Right ventricle myocardium inferior (tissue), 1 donor: ENCODE results near the gene CLRN3. TPM values are rescaled to one million over a fixed set of nuclear protein-coding genes. Genes with fewer than 3 reads are reported as not detected.

Experiments
- ATAC-seq: fragments of 200-7000 bp; cut with Tn5 transposase; one replicate; pipeline ENCODE4 v1.9.1; 2020; ENCODE audit warnings: mild to moderate bottlenecking, moderate library complexity
- DNase-seq: peaks from one replicate; pipeline ENCODE4 v3.0.0; 2021; ENCODE audit errors: missing footprints
- intact Hi-C: fragments of 100-400 bp; cut with DNase I; formaldehyde crosslinking; loops from one replicate; pipeline ENCODE4 v1.11.0; 2022
- total RNA-seq: library from RNA; stranded (reverse); fragmentation: NEBNext Ultra II Directional; extraction: Animal tissue kit (Norgen Biotek cat#: 25700); gene quantifications from one replicate; pipeline ENCODE4 v1.2.1, GENCODE V29; 2021
- donor health status: DM: no; HTN: yes; CAD: no; lungs with severe emphysema.

Gene CLRN3
- total RNA-seq, 1 donor from 2014 or later: not detected

DNA sequence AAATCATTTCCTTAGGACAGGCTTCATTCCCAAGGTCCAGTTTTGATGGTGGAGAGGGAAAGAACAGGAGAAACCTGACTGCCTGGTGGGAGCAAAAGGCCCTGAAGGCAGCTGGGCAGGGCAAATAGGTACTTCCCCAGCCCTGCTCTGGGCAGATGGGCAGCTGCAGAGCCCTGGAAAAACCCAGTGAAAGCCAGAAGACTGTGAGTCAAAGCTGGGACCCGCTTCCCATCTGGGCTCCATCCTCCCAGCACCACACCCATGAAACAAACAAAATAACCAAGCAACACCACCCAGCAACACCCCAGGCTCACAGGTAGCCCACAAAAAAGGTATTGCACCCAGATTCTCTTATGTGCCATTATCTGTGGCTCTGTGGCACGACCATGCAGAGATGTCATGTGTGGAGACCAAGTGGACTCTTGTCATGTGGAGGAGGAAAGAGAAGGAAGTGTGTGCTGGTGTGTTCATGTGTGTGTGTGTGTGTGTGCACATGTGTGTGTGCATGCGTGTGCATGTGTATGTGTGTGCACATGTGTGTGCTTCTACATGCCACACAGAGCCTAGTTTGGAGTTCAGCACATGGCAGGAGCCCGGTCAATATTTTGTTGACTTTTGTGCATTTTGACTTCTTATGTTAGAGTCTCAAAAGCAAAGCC, 9.8 kb downstream of the CLRN3 start:
- intact Hi-C loops: no loop called here
- no peak for ATAC-seq
- no peak for DNase-seq

DNA sequence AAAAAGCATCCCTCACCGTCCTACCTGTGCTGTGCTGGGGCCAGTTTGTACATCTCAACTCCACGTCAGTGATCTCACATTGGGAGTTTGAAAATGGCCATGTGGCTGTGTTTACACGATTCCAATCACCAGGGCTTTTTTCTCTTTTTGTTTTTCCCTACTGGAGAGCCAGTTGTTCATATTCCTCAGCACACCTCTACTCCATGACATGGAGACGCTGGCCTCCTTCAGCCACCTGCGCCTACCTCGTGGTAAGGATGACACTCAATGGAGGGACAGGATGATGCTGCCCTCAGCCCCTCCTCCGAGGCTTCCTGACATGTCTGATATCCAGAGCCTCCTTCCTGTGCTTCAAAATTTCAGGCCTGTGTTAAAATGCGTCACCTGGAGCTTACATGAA, 10.3 kb downstream of the CLRN3 start:
- intact Hi-C loops: no loop called here

DNA sequence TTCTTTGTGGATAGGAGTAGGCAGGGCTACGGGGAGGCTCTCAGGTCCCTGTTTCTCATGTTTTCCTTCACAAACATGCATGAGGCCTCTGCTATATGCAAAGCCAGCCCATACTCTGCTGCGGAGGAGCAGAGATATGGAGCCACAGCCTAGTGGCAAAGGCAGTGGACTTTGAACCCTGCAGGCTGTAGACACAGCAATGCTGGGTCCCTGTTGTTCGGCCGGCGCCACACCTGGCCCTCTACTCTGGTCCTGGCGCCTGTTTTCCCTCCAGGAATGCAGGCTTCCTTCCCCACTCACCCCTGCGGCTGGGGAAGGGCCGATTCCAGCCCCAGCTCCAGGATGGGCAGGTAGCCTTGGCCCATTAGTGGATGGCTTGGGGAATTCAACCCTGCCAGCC, 11.5 kb downstream of the CLRN3 start:
- DNase-seq: no peak
- intact Hi-C loops: no loop called here
- no peak for ATAC-seq

More for the DNA sequence above, 10.3 kb downstream of the CLRN3 start:
- ATAC-seq (no peak), DNase-seq (no peak)

DNA sequence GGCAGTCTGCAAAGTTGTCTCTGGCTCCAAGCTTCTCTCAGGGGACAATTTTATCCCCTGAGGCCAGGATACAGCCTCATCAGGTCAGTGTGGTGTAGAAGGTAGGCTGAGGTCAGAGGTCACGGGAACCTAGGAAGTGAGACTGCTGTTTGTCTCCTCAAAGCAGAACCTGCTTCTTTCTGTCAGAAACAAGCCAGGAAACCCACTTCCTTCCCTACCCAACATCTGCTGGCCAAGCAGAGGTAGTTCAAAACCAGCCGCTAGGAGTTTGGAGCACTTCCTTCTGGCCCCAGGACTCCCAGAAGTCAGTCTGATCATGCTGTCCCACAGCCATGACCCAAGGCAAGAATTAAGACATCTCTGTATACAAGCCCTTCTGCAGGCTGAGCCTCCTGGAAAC, 12.2 kb downstream of the CLRN3 start:
- peak; percentile 67 for ATAC-seq
- no peak for DNase-seq
- intact Hi-C loops: no loop called here

DNA sequence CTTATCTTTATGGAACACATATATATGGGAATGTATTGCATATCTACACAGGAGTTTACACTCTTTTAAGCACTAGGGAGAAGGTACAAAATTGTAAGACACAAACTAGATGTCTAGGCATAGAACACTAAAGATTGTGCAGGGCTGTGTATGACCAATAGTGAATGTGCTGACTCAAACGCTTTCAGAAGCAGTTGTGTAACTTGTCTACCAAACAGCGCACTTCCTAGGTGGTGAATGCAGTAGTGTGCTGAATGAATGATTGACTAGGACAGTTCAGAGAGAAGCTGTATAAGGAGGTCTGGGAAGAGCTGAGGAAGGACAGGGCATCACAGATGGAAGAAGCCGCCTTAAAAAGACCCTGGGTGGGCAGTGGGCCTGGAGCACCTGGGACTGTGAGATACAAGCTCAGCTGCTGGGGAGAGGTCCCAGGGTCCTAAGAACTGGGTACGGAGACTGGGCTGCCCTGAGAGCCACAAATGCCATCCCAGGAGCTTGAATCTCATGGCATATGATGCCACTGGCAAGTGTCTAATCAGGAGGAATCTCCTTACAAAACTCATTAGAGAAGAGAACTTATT, 14.2 kb downstream of the CLRN3 start:
- DNase-seq (no peak), ATAC-seq (no peak)
- intact Hi-C loops: no loop called here

DNA sequence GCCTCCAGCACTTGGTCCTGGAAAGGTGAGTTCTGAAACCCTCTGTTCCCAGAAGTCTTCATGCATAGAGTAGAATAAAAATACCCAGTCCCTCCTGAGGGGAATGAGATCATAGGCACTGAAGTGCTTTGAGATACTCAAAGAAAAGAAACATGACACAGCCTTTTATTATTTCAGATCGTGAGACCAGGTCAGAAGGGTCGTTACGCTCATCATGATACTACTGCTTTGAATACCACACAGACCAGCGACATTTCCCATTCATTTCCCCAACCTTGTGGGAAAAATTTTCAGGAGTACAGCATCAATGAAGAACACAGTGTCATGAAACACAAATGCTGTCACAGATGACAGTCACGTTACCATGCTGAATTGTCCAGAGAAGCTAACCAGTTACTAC, 15.0 kb downstream of the CLRN3 start:
- intact Hi-C loops: no loop called here
- DNase-seq (no peak), ATAC-seq (no peak)

DNA sequence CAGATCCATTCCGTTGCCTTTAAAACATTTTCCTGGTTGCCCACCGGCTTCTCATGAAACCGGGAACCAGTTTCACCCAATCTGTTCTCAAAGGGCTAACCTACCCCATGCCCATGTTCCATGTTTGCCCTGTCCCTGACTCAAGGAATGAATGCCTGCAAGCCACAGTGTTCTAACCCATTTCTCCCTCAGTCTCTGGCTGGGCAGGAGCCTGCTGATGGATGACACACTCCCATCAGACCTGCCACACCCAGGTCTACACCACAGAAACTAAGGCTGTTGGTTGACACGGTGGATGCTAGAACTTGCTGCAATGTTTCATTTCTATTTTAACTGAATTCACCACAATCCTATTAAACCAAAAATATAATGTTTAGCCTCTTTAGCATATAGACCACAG, 15.6 kb downstream of the CLRN3 start:
- intact Hi-C loops: no loop called here
- DNase-seq (no peak), ATAC-seq (no peak)

DNA sequence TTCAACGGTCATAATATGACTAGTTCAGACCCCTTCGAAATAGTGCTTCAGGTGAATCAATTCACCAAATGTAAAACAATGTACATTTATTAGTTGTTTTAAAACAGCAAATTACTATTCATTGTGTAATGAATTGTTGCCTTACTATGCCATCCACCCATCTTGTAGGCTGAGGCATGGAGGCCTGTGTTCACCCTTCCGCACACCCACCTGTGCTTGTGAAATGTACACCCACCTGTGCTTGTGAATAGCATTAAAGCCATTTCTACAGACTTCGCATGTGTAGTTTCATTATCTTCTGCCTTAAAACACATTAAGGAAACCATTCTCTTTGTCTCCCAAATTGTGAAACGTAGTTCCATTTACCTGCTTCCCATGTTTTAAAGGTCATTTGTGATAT, 16.8 kb downstream of the CLRN3 start:
- DNase-seq: no peak
- ATAC-seq: no peak
- intact Hi-C loops: no loop called here

DNA sequence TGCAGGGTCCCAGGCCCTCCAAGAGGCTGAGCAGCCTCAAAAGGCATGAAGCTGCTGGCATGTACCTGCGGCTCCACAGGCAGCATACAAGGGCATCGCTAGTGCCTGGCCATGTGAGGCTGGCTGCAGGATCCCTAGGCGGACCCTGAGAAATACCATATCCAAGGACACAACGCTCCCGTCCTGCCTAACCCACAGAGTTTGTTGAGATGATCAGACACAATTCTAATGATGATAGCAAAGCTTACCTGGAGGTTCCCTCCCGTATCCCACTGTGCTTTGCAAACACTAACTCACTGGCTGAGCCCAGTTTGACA, 17.3 kb downstream of the CLRN3 start:
- no peak for DNase-seq
- ATAC-seq: no peak
- intact Hi-C loops: no loop called here

DNA sequence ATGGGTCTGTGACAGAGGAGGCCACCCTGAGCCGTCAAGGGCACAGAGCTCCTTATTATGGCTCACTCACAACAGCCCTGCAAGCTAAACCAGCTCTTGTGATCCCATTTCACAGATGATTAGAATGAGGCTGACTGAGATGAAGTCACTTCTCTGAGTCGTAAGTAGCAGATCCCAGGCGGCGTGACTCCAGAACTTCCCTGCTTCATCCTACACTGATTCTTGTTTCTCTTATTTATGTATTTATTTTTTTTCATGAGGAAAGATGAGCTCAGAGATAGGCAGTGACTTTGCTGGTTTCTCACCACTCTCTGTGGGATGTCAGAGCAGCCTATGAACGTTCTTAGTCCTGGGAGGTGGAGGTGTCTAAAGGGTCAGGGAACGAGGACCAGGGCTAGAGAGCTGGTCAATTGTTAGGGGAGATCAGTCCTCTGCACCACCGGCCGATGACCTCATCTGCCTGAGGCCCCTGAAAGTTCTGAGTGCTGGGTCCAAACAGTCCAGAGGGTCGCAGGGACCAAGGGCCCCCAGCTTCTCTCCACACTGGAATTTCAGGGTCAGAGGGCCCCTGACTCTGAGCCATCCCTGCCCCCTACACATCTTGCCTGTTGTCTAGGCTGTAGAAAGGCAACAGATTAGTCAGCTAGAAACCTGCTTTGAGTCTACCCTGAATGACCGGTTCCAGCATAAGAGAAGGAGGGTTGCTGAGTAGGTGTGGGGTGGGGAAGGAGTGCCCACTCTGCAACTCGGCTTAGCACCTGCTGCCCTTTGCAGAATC, 17.9 kb downstream of the CLRN3 start:
- DNase-seq (no peak), ATAC-seq (no peak)
- intact Hi-C loops: no loop called here

DNA sequence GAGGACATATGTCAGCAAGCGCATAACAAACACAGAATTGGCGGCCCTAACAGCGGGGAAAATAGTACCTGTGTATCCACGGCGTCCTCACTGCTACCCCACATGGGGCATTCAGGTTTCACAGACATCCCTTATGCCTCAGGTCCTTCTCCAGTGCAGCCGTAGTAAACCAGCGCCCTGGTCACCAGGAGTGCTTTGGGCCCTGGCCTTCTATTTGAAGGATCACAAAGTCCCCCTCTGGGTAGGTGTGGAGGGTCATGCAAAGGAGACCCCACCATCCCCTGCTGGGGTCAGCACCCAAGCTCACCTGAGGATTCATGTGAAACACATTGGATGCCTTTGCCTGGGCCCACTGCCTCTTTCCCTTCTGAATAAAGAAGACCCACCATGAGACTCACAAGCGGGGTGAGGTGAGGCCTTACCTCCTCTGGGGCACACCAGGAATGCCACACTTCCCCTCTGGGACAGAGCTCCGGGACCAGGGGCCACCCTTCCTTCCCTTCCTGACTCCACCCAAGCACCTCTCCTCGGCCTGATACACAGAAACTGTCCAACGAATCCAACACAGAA, 18.8 kb downstream of the CLRN3 start:
- no peak for ATAC-seq

DNA sequence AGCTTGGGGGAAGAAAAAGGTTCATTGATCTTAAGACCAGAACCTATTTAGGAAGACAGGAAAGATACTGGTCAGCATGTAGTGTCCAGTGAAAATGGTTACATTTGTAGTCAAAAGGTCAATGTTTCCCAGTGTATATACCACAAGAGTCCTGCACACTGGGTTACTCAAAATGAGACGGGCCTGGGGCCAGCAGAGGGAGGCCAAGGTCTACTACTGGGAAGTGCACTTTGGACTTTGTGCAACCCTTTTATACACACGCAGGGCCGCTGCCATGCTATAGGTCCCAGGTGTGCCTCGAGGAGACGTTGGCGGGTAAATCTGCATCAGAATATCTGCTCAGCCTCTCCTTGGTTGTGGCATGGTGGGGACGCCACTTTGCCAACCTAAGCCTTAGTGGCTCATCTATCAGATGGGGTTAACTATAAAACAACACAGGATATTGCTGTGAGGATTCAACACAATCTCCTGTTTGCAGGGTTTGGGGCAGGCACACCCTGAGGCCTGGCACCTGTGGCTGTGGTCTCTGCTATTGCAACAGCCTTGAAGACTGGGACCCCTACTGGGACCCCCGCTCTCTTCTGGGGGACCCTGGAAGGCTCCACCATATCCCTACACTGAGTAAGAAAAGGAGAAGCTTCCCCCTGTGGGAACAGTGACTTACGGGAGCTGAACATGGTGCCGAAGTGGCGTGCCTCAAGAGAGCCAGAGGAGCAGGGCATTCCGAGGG, 19.7 kb downstream of the CLRN3 start:
- peak; percentile 40 for ATAC-seq
- intact Hi-C loops: no loop called here
- DNase-seq: no peak

More for the DNA sequence above, 18.8 kb downstream of the CLRN3 start:
- no peak for DNase-seq
- intact Hi-C loops: no loop called here

DNA sequence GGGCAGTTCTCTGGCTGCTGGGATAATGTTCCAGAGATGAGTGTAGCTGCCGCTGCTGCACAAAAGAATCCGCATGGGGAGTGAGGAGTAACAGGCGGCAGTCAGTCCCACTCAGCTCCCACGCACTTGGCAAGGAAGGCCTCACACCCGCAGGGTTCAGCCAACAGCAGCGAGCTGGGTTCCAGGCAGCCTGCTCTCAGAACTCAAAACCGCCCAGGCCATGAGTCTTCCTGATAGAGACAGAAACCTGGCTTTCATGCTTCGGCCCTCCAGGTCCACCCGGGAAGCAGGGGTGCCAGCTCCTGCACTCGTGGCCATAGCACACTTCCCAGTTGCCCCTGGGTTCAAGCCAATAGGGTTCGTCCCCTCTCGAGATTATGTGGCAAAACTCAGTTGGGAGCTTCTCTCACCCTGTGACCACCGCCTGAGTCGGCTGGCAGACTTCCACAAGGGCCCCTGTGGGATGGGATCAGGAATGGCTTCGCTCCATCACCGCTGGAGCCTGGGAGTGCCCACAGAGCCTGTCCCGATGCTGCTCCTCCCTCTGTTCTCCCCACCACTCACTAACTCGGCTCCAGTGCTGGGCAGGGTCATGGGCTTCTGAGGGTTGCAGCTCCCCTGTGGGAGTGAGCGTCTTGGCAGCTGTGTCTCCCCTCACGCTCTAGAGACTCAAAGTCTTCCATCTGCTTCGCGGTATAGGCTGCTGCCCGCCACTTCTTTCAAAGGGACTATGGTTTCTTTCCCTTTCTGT, 20.6 kb downstream of the CLRN3 start:
- ATAC-seq (peak; percentile 72), DNase-seq (no peak)
- intact Hi-C loops: no loop called here

DNA sequence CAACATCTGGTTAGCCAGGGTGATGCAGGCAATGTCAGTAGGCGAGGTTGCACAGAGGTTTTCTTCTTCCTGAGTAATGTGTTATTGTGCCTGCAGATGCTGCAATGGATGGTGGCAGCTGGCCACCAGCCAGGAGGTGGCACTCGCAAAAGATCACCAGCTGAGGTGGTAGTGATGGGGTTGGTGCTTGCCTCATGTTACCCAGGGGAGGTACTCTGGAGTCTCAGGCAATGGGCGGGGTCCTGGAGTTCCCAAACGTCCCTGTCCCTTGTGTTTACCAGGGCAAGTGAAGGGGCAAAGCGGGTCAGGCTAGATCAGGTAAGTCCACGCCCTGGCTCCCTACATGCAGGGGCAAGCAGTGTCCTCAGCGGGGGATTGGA, 21.1 kb downstream of the CLRN3 start:
- intact Hi-C loops: no loop called here
- no peak for ATAC-seq
- DNase-seq: no peak

DNA sequence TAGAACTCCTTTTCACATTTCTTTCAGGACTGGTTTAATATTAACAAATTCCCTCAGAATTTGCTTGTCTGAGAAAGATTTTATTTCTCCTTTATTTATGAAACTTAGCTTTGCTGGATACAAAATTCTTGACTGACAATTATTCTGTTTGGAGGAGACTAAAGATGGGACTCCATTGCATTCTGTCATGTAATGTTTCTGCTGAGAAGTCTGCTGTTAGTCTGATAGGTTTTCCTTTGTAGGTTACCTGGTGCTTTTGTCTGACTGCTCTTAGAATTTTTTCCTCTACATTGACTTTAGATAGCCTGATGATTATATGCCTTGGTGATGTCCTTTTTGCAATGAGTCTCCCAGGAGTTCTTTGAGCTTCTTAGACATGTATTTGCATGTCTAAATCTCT, 23.4 kb downstream of the CLRN3 start:
- intact Hi-C loops: no loop called here
- DNase-seq (no peak), ATAC-seq (no peak)

DNA sequence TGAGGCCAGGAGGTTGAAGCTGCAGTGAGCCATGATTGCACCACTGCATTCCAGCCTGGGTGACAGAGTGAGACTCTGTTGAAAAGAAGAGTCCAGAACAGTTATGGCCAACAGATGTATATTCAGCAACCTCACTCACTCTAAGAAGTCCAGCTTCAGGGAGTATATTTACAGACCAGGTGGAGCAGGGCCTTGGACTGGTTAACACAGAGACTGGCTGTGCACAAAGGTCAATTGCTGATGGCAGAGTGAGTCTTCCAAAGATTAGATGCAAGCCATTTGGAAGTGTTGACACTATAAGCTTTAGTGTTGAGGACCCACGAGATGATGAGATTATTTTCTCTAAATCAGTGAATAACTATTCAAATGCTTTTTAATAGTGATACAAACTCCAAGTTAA, 24.9 kb downstream of the CLRN3 start:
- intact Hi-C loops: no loop called here
- DNase-seq (no peak), ATAC-seq (no peak)

DNA sequence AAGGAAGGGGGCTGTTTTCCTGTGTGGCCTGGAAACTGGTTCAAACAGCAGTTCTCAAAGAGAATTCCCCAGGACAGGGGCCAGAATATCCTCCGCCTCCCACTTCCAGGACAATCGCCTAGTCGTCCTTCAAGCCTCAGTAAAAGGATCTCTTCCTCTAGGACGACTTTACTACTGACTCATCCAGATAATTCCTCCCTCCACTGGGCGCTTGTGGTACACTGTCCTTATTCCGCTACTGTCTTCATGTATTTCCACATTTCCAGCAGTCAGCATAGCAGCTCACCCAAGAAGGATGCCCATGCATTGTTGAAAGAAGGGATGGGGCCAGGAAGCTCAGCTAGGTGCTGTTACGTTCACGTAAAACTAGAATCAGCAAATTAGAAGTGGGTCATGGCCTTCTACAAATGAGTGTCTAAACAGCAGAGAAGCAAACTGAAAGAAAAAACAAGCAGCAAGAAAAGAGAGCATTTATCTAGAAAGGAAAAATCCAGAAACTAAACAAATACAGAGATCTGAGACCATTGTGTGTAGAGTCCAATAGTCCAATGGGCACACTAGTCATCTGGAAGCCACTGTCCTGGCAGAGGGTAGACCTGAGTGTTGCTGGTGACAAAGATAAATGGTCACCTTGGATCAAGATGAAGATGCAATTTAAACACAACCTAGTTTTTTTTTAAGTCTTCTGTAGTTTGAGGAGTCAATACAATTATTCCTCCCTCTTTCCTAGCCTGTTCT, 26.3 kb downstream of the CLRN3 start:
- ATAC-seq: no peak
- intact Hi-C loops: no loop called here
- DNase-seq: no peak

DNA sequence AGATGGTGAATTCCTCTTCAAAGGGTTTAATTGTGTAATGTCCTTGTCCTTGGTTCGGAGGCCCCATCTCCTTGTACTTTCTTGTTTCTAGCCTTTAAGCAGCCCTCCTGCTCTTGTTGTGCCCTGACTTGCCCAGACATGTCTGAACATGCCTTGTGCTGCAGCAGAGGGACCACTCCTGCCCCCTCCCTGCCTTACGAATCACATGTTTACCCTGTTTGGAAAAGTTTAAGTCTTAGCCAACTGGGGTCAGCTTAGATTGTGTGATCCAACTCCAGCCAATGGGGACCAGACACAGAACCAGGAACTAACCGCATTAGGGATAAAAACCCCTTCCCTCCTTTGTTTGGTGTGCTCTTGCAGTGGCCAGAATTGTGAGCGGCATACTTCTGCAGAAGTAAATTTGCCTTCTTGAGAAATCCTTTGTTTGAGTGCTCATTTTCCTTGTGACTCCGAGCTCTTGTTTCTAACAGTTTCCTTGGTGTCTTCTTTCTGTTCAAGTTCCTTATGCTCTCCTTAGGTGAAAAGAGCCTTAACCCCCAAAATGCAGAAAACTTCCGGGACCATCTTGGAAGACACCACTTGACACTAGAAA, 29.4 kb downstream of the CLRN3 start:
- intact Hi-C loops: no loop called here
- DNase-seq: no peak
- no peak for ATAC-seq
